MM.1S (cell line): Measurements from ENCODE around the gene DSCAML1.

Experiments used
- DNase-seq: peaks from one replicate; pipeline ENCODE4 v3.0.0-alpha.2; 2015
- H2AFZ ChIP-seq: fragments of 300-600 bp; sonication (generic); 2 replicates; pipeline ENCODE4 v1.6.0; 2016; ENCODE audit warnings: antibody characterized with exemption, low read length
- H3F3A ChIP-seq: fragments of 300-600 bp; sonication (generic); 2 replicates; pipeline ENCODE4 v1.6.1; 2016; ENCODE audit warnings: mild to moderate bottlenecking, antibody characterized with exemption, low read length, moderate library complexity, mixed read lengths; ENCODE audit not compliant: insufficient read depth
- H3K27ac ChIP-seq: fragments of 300-600 bp; sonication (generic); 2 replicates; pipeline ENCODE4 v1.5.1; 2016; ENCODE audit warnings: mild to moderate bottlenecking, low read length
- H3K27me3 ChIP-seq: fragments of 300-600 bp; sonication (generic); replicated peaks from 2 replicates; pipeline ENCODE4 v1.6.0; 2016; ENCODE audit warnings: low read length; ENCODE audit not compliant: insufficient read depth
- H3K36me3 ChIP-seq: fragments of 300-600 bp; sonication (generic); replicated peaks from 2 replicates; pipeline ENCODE4 v1.6.1; 2016; ENCODE audit warnings: mild to moderate bottlenecking, low read length, mixed read lengths; ENCODE audit not compliant: insufficient read depth
- H3K4me1 ChIP-seq: fragments of 300-600 bp; sonication (generic); 2 replicates; pipeline ENCODE4 v1.6.1; 2016; ENCODE audit warnings: low read length, mixed read lengths
- H3K4me2 ChIP-seq: fragments of 300-600 bp; sonication (generic); 2 replicates; pipeline ENCODE4 v1.6.0; 2016; ENCODE audit warnings: low read depth, low read length
- H3K4me3 ChIP-seq: fragments of 300-600 bp; sonication (generic); 2 replicates; pipeline ENCODE4 v1.5.1; 2016; ENCODE audit warnings: low read length, mixed read lengths
- H3K79me2 ChIP-seq: fragments of 300-600 bp; sonication (generic); 2 replicates; pipeline ENCODE4 v1.6.1; 2016; ENCODE audit warnings: mixed run types, low read length, mixed read lengths
- H3K9ac ChIP-seq: fragments of 300-600 bp; sonication (generic); 2 replicates; pipeline ENCODE4 v1.6.1; 2016; ENCODE audit warnings: low read length, mixed read lengths
- H3K9me2 ChIP-seq: fragments of 300-600 bp; sonication (generic); replicated peaks from 2 replicates; pipeline ENCODE4 v1.6.1; 2016; ENCODE audit warnings: mild to moderate bottlenecking, low read length, mixed read lengths; ENCODE audit not compliant: insufficient read depth
- H3K9me3 ChIP-seq: fragments of 300-600 bp; sonication (generic); replicated peaks from 2 replicates; pipeline ENCODE4 v1.6.1; 2016; ENCODE audit warnings: mild to moderate bottlenecking, low read length, mixed read lengths; ENCODE audit not compliant: insufficient read depth
- H4K20me1 ChIP-seq: fragments of 300-600 bp; sonication (generic); 2 replicates; pipeline ENCODE4 v1.6.1; 2016; ENCODE audit warnings: mild to moderate bottlenecking, low read length, moderate library complexity, mixed read lengths; ENCODE audit not compliant: insufficient read depth
- CTCF ChIP-seq: fragments of 300-600 bp; sonication (generic); IDR thresholded peaks from 2 replicates; pipeline ENCODE4 v1.5.1; 2016; ENCODE audit warnings: antibody characterized with exemption, low read length, mixed read lengths
- EZH2 ChIP-seq: fragments of 300-600 bp; sonication (generic); optimal IDR thresholded peaks from 2 replicates; pipeline ENCODE3; 2017; ENCODE audit warnings: low read depth, mild to moderate bottlenecking, antibody characterized with exemption, low read length, mixed read lengths
- EZH2phosphoT487 ChIP-seq: fragments of 300-600 bp; sonication (generic); IDR thresholded peaks from 2 replicates; pipeline ENCODE4 v1.6.1; 2018; ENCODE audit warnings: antibody characterized with exemption, low read length

DSCAML1 gene

GRCh38 chr11:117780456-117780855 is 16.6 kb downstream of the DSCAML1 start:
- TF ChIP-seq CTCF, result no peak
- TF ChIP-seq EZH2, result no peak
- no peak for TF ChIP-seq EZH2phosphoT487

GRCh38 chr11:117774553-117774952 is 22.5 kb downstream of the DSCAML1 start:
- no peaks in the 10 kb centered on the region for H3F3A ChIP-seq
- H3K36me3 ChIP-seq, result no peaks in the 10 kb centered on the region

More at GRCh38 chr11:117780456-117780855, 16.6 kb downstream of the DSCAML1 start:
- Histone ChIP-seq H4K20me1 (no peaks in the 10 kb centered on the region), H3K27me3 (peaks cover 98% of the 10 kb centered on the region), H3K27ac (no peak overlapping the region), H2AFZ (no peak overlapping the region), H3K9me3 (no peaks in the 10 kb centered on the region), H3K9ac (no peak overlapping the region), H3K36me3 (no peaks in the 10 kb centered on the region), H3F3A (no peaks in the 10 kb centered on the region), H3K4me1 (no peaks in the 10 kb centered on the region), H3K4me2 (no peak overlapping the region), H3K4me3 (no peak overlapping the region), H3K79me2 (no peaks in the 10 kb centered on the region), H3K9me2 (no peaks in the 10 kb centered on the region)
- DNase-seq, result no peak

DNA sequence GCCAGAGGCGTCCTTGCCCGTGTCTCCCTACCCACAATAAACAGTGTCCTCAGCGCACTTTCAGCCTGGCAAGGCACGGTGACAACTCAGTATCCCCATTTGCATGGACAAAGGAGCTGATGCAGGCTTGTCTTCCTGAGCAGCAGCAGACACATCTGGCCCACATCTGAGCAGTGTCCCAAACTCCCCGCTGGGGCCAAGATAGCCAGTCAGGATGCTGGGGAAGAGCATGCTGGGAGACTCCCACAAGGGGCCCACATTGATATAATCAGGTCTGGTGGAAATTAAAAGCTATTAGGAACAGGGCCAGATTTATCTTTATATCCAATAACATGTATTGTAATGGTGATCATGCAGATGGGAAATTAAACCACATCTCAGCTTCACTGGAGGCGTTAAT is 24.7 kb downstream of the DSCAML1 start:
- H3K27ac ChIP-seq, result no peak overlapping the region

More at GRCh38 chr11:117774553-117774952, 22.5 kb downstream of the DSCAML1 start:
- Histone ChIP-seq H3K4me3 (no peak overlapping the region), H3K4me1 (no peaks in the 10 kb centered on the region), H3K27me3 (peaks cover 88% of the 10 kb centered on the region), H3K9me3 (no peaks in the 10 kb centered on the region), H3K4me2 (no peak overlapping the region), H3K9ac (no peak overlapping the region), H3K9me2 (no peaks in the 10 kb centered on the region), H2AFZ (no peak overlapping the region), H3K27ac (no peak overlapping the region), H3K79me2 (no peaks in the 10 kb centered on the region), H4K20me1 (no peaks in the 10 kb centered on the region)
- no peak for DNase-seq
- TF ChIP-seq EZH2 (no peak), CTCF (no peak)

More for the DNA sequence above, 24.7 kb downstream of the DSCAML1 start:
- Histone ChIP-seq H3K27me3 (peaks cover 80% of the 10 kb centered on the region), H3K4me2 (no peak overlapping the region), H3K9me3 (no peaks in the 10 kb centered on the region), H3K4me1 (no peaks in the 10 kb centered on the region), H3K9ac (no peak overlapping the region), H3K9me2 (no peaks in the 10 kb centered on the region), H3K36me3 (no peaks in the 10 kb centered on the region), H3F3A (no peaks in the 10 kb centered on the region), H3K79me2 (no peaks in the 10 kb centered on the region), H3K4me3 (no peak overlapping the region), H4K20me1 (no peaks in the 10 kb centered on the region), H2AFZ (no peak overlapping the region)
- DNase-seq, result no peak
- TF ChIP-seq CTCF (no peak), EZH2phosphoT487 (no peak), EZH2 (no peak)
